Transverse colon (tissue), 4 donors: Measurements from ENCODE around the gene EEPD1. TPM values are rescaled to one million over a fixed set of nuclear protein-coding genes. Genes with fewer than 3 reads are reported as not detected.

ENCODE experiments used
- DNase-seq: peaks from one replicate; pipeline ENCODE4 v3.0.0-alpha.2; 2019
- H3K27ac ChIP-seq, 4 donors: fragments of 200-600 bp; sonication (generic); 2 replicates each; pipeline ENCODE4 v1.5.1; 2016 to 2018; ENCODE audit warnings: inconsistent platforms in 4 of 4
- H3K27me3 ChIP-seq: fragments of 200-600 bp; sonication (generic); 2 replicates; pipeline ENCODE4 v1.5.1; 2017; ENCODE audit warnings: inconsistent platforms
- H3K36me3 ChIP-seq, 4 donors: fragments of 200-600 bp; sonication (generic); 2 replicates each; pipeline ENCODE4 v1.5.1; 2017 to 2019; ENCODE audit warnings: inconsistent platforms in 4 of 4
- H3K4me1 ChIP-seq, 4 donors: fragments of 200-600 bp; sonication (generic); 2 replicates each; pipeline ENCODE4 v1.5.1; 2017 to 2020; ENCODE audit warnings: inconsistent platforms in 4 of 4
- H3K4me3 ChIP-seq, 4 donors: fragments of 200-600 bp; sonication (generic); 1 replicate in 1 of 4; 2 replicates in 3 of 4; pipeline versions ENCODE4 v1.5.1 to v1.6.1; 2017 to 2019; ENCODE audit warnings: inconsistent platforms in 4 of 4
- H3K9me3 ChIP-seq, 2 donors: fragments of 200-600 bp; sonication (generic); 2 replicates each; pipeline ENCODE4 v1.5.1; 2017 to 2019; ENCODE audit warnings: inconsistent platforms in 2 of 2
- EP300 ChIP-seq: sonication (generic); formaldehyde crosslinking; IDR thresholded peaks from one replicate; pipeline ENCODE4 v1.6.1; 2017; ENCODE audit warnings: antibody characterized with exemption, low read depth
- POLR2A ChIP-seq: fragments of 450-650 bp; IDR thresholded peaks from one replicate; pipeline ENCODE4 v1.6.1; 2016; ENCODE audit warnings: antibody characterized with exemption, mild to moderate bottlenecking, moderate library complexity
- POLR2AphosphoS5 ChIP-seq, 3 donors: sonication (generic); formaldehyde crosslinking; IDR thresholded peaks; one replicate each; pipeline ENCODE4 v1.6.1; 2016; ENCODE audit warnings: antibody characterized with exemption in 3 of 3
- WGBS, 2 donors: methylation state at CpG; one replicate each; pipeline ENCODE4 v1.1.5; 2018; ENCODE audit warnings: low coverage in 1 of 2; 5-methylcytosine and 5-hydroxymethylcytosine counted together
- in situ Hi-C, 4 donors: fragments of 200-750 bp; cut with MboI; loops; one replicate each; pipeline versions ENCODE4 v1.15.0 to v1.15.1; 2017; ENCODE audit warnings: low sequenced_read_pairs in 3 of 4, low pct_ligation_motif_present in 1 of 4, low pct_unique_long_range_greater_than_20kb in 1 of 4
- intact Hi-C: fragments of 100-400 bp; cut with DNase I; formaldehyde crosslinking; loops from one replicate; pipeline ENCODE4 v1.15.1; 2023; ENCODE audit warnings: low total_unique reads
- total RNA-seq, 4 donors: library from RNA; depleted of rRNA; stranded (reverse); fragments of >200 nt; gene quantifications; one replicate each; pipeline ENCODE4 v1.1.0, GENCODE V29; 2016
- TF ChIP-seq, protein P1 (sequence below), 5 experiments: fragments of 200-600 bp in 3 of 5; fragments of 450-650 bp in 2 of 5; sonication (generic) in 3 of 5; IDR thresholded peaks; 1 replicate in 2 of 5; 2 replicates in 3 of 5; pipeline ENCODE4 v1.5.1; 2016 to 2017; ENCODE audit warnings: antibody characterized with exemption in 5 of 5, inconsistent platforms in 3 of 5, mild to moderate bottlenecking in 2 of 5, moderate library complexity in 1 of 5

EEPD1 gene
- total RNA-seq, 4 donors from 2014 or later = 16.2 to 36.2 (median 25.2) TPM

DNA sequence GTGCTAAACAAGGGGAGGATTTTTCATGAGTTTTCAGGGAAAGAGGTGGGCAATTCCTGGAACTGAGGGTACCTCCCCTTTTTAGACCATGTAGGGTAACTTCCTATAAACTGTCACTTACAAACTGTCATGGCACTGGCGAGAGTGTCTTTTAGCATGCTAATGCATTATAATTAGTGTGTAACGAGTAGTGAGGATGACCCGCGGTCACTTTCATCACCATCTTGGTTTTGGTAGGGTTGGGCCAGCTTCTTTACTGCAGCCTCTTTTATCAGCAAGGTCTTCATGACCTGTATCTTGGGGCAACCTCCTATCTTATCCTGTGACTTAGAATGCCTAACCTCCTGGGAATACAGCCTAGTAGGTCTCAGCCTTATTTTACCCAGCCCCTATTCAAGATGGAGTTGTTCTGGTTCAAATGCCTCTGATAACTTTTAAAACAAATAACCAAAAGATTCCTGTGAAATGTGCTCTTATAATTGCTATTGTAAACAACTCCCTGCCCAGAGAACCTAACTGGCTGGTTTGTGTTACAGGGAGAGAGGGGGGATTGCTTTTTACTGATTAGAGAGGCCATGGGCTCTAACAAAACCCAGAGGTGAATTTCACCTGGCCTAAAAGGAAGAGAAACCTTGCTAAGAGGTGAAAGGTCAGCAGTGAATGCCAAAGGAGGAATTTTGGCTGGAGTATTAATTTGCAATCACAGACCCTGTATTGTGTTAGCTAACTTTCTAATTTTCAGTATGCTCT is 64.3 kb downstream of the EEPD1 start:
- WGBS, 2 donors = 99 to 100% methylated on average over 3 to 4 of the region's 4 CpGs
- no peak for DNase-seq
- Histone ChIP-seq H3K36me3 (no peaks in the 10 kb centered on the region), H3K4me3 (no peak overlapping the region), H3K4me1 (peaks cover 0 to 30% (median 19%) of the 10 kb centered on the region in 4 donors), H3K9me3 (no peaks in the 10 kb centered on the region), H3K27me3 (no peaks in the 10 kb centered on the region), H3K27ac (no peak overlapping the region)
- intact Hi-C loops = no loop called here
- in situ Hi-C loops = no loop called here
- TF ChIP-seq, protein P1, sequence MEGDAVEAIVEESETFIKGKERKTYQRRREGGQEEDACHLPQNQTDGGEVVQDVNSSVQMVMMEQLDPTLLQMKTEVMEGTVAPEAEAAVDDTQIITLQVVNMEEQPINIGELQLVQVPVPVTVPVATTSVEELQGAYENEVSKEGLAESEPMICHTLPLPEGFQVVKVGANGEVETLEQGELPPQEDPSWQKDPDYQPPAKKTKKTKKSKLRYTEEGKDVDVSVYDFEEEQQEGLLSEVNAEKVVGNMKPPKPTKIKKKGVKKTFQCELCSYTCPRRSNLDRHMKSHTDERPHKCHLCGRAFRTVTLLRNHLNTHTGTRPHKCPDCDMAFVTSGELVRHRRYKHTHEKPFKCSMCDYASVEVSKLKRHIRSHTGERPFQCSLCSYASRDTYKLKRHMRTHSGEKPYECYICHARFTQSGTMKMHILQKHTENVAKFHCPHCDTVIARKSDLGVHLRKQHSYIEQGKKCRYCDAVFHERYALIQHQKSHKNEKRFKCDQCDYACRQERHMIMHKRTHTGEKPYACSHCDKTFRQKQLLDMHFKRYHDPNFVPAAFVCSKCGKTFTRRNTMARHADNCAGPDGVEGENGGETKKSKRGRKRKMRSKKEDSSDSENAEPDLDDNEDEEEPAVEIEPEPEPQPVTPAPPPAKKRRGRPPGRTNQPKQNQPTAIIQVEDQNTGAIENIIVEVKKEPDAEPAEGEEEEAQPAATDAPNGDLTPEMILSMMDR (IDR thresholded peaks at IDR 0.05) = no peak
- TF ChIP-seq POLR2AphosphoS5 (IDR thresholded peaks at IDR 0.05) (no peak), EP300 (no peak), POLR2A (no peak)

DNA sequence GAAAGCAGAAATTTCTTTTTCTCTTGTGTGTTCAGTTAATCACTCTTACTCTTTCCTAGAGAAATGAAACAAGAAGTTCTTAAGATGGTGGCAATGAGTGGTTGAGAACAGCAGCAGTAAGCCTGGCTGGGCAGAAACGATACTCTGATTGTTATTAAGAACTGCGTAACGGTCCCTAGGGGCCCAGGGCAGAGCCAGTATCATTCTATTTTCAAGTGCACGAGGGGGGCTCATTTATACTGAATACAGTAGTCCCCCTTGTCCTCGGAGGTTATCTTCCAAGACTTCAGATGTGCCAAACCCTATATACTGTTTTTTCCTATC is 64.9 kb downstream of the EEPD1 start:
- Histone ChIP-seq H3K27ac (no peak overlapping the region), H3K27me3 (no peaks in the 10 kb centered on the region), H3K36me3 (no peaks in the 10 kb centered on the region), H3K9me3 (no peaks in the 10 kb centered on the region), H3K4me3 (no peak overlapping the region), H3K4me1 (peaks cover 0 to 30% (median 19%) of the 10 kb centered on the region in 4 donors)
- in situ Hi-C loops = no loop called here
- WGBS, 2 donors = 85 to 87% methylated on average over 5 of the region's 5 CpGs
- no peak for DNase-seq
- intact Hi-C loops = no loop called here
- TF ChIP-seq EP300 = no peak
- TF ChIP-seq, protein P1 (IDR thresholded peaks at IDR 0.05) = no peak
- no peak for TF ChIP-seq POLR2AphosphoS5 (IDR thresholded peaks at IDR 0.05)
- no peak for TF ChIP-seq POLR2A

DNA sequence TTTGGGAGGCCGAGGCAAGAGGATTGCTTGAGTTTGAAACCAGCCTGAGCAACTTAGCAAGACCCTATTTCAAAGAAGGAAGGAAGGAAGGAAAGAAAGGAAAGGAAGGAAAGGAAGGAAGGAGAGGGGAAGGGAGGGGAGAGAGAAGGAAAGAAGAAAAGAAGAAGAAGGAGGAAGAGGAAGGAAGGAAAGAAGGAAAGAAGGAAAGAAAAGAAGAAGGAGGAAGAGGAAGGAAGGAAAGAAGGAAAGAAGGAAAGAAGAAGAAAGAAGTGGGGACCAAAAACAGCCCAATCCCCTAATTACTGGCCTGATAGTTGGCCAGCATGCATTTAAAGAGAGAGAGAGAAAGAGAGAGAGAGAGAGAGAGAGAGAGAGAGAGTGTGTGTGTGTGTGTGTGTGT is 66.4 kb downstream of the EEPD1 start:
- H3K9me3 ChIP-seq = no peaks in the 10 kb centered on the region
- no peaks in the 10 kb centered on the region for H3K27me3 ChIP-seq
- no peak overlapping the region for H3K4me3 ChIP-seq
- WGBS, 2 donors = 81 to 89% methylated on average over 1 of the region's 1 CpG
- DNase-seq = no peak
- H3K36me3 ChIP-seq = no peaks in the 10 kb centered on the region
- no peak overlapping the region for H3K27ac ChIP-seq
- in situ Hi-C loops = no loop called here
- TF ChIP-seq, protein P1 (IDR thresholded peaks at IDR 0.05) = no peak
- TF ChIP-seq POLR2AphosphoS5 (IDR thresholded peaks at IDR 0.05) = no peak
- no peak for TF ChIP-seq EP300
- no peak for TF ChIP-seq POLR2A
- peaks cover 0 to 40% (median 19%) of the 10 kb centered on the region in 4 donors for H3K4me1 ChIP-seq
- intact Hi-C loops = no loop called here

DNA sequence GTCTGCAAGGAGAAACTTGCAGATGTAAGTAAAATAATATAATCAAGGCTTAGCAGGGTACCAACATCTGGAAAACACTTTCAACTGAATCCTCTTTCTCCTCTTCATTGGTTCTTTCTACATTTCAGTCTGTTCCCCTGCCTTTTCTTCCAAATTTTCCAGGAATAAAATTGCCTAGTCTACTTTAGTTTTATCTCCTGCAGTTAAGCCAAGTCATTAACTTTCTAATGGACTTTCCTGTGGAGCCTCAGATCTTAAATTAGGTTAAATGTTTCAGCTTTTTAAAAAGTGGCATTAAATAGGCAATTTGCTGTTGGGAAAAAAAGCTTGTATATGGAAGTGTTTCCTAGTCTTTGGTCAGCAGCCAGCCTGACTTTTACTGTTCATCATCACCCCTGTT is 70.8 kb downstream of the EEPD1 start:
- Histone ChIP-seq H3K9me3 (no peaks in the 10 kb centered on the region), H3K4me1 (peaks cover 7 to 49% (median 17%) of the 10 kb centered on the region in 4 donors)
- in situ Hi-C loops = no loop called here

More for the DNA sequence above, 70.8 kb downstream of the EEPD1 start:
- intact Hi-C loops = no loop called here
- no peak for DNase-seq
- H3K27me3 ChIP-seq = no peaks in the 10 kb centered on the region
- no peak overlapping the region for H3K27ac ChIP-seq
- H3K36me3 ChIP-seq = no peaks in the 10 kb centered on the region
- TF ChIP-seq, protein P1 (IDR thresholded peaks at IDR 0.05) = no peak
- TF ChIP-seq POLR2AphosphoS5 (IDR thresholded peaks at IDR 0.05) (no peak), EP300 (no peak), POLR2A (no peak)
- H3K4me3 ChIP-seq = no peak overlapping the region
